ENCODE data around the gene ESAM.

Gene ESAM

GRCh38 chr11:124769806-124770774, 8.0 kb upstream of the ESAM start:
- DNase-seq: no peak

- DNase-seq: no peak
These were observed 6.8 kb upstream of the ESAM start for GRCh38 chr11:124768914-124769313.

- no peak for DNase-seq
These were observed 4.1 kb upstream of the ESAM start for GRCh38 chr11:124766156-124766555.

GRCh38 chr11:124763156-124763947, 1.3 kb upstream of the ESAM start:
- DNase-seq: peak; percentile 81

GRCh38 chr11:124762624-124763155, 600 bp upstream of the ESAM start:
- peak; percentile 37 for DNase-seq

- no peak for DNase-seq
These were observed 587 bp downstream of the ESAM start for GRCh38 chr11:124761301-124762104.

GRCh38 chr11:124760806-124761205, 1.3 kb downstream of the ESAM start:
- DNase-seq: no peak

GRCh38 chr11:124760205-124760652, 1.9 kb downstream of the ESAM start:
- DNase-seq: no peak

GRCh38 chr11:124759266-124760204, 2.6 kb downstream of the ESAM start:
- no peak for DNase-seq

- peak; percentile 80 for DNase-seq
These were observed 3.5 kb downstream of the ESAM start for GRCh38 chr11:124758355-124759265.

- DNase-seq: no peak
These were observed 4.8 kb downstream of the ESAM start for GRCh38 chr11:124757320-124757719.

GRCh38 chr11:124756753-124757227, 5.3 kb downstream of the ESAM start:
- no peak for DNase-seq

GRCh38 chr11:124756033-124756752, 5.9 kb downstream of the ESAM start:
- no peak for DNase-seq

- no peak for DNase-seq
These were observed 7.4 kb downstream of the ESAM start for GRCh38 chr11:124754710-124755109.

- no peak for DNase-seq
These were observed 7.8 kb downstream of the ESAM start for GRCh38 chr11:124754309-124754708.

GRCh38 chr11:124753624-124754023, 8.5 kb downstream of the ESAM start:
- DNase-seq: no peak

- DNase-seq: no peak
These were observed 8.9 kb downstream of the ESAM start for GRCh38 chr11:124753205-124753604.

GRCh38 chr11:124752471-124753102, 9.5 kb downstream of the ESAM start:
- no peak for DNase-seq

Measured in NCI-H146 (cell line).